HG02623 (cell line): ENCODE data around the gene SPRY1.

Experiments
- ATAC-seq: cut with Tn5 transposase; IDR thresholded peaks from one replicate; pipeline ENCODE4 v1.9.1; 2021; ENCODE audit warnings: moderate library complexity; ENCODE audit not compliant: unreplicated experiment

SPRY1 gene

GRCh38 chr4:123438031-123438430 is 41.4 kb downstream of the SPRY1 start:
- ATAC-seq, result no peak

- ATAC-seq, result peak; percentile 56
These were observed 47.0 kb downstream of the SPRY1 start for GRCh38 chr4:123443401-123444289.

GRCh38 chr4:123444290-123444731 is 47.7 kb downstream of the SPRY1 start:
- peak; percentile 89 for ATAC-seq

GRCh38 chr4:123446865-123447474 is 50.4 kb downstream of the SPRY1 start:
- ATAC-seq, result no peak

GRCh38 chr4:123449362-123449761 is 52.8 kb downstream of the SPRY1 start:
- no peak for ATAC-seq

- peak; percentile 90 for ATAC-seq
These were observed 53.2 kb downstream of the SPRY1 start for GRCh38 chr4:123449780-123450179.

- no peak for ATAC-seq
These were observed 53.8 kb downstream of the SPRY1 start for GRCh38 chr4:123450393-123450792.

GRCh38 chr4:123452616-123453015 is 56.0 kb downstream of the SPRY1 start:
- no peak for ATAC-seq

- no peak for ATAC-seq
These were observed 56.6 kb downstream of the SPRY1 start for GRCh38 chr4:123453061-123453680.
